HCT116 (cell line): ENCODE measurements around the gene SLC16A5. TPM values are rescaled to one million over a fixed set of nuclear protein-coding genes. Genes with fewer than 3 reads are reported as not detected.
A peak's percentile ranks its signal among the peaks of the same experiment; 100 is the strongest.

Experiments used
- ATAC-seq: fragments of 200-7000 bp; cut with Tn5 transposase; 2 replicates; pipeline ENCODE4 v1.9.1; 2020; ENCODE audit warnings: mild to moderate bottlenecking, moderate library complexity
- Bru-seq: library from RNA; stranded (reverse); fragments of 400-500 nt; gene quantifications from one replicate; lab custom pipeline; 2021; lab: Mats Ljungman, UMichigan
- BruChase-seq, 2 experiments: library from RNA; stranded (reverse); fragments of 400-500 nt; gene quantifications; one replicate each; lab custom pipeline; 2021; lab: Mats Ljungman, UMichigan
- BruUV-seq: library from RNA; stranded (reverse); fragments of 400-500 nt; replicated peaks from 2 replicates; lab custom pipeline; 2021; lab: Mats Ljungman, UMichigan
- CTCF ChIA-PET: fragments of 300-600 bp; sonication (Branson Sonifier 250); formaldehyde crosslinking; loops from one replicate; lab custom pipeline; 2021; ENCODE audit warnings: antibody characterized with exemption; lab: Charles Lee
- POLR2A ChIA-PET: fragments of 300-600, 350-600 bp; sonication (Branson Sonifier 250); formaldehyde crosslinking; loops from one replicate; lab custom pipeline; 2021; ENCODE audit warnings: antibody characterized with exemption; lab: Charles Lee
- RAD21 ChIA-PET, 2 experiments: fragments of 300-600 bp; sonication (Branson Sonifier 250); formaldehyde crosslinking; loops; one replicate each; lab custom pipeline; 2023; ENCODE audit warnings: low total read pairs in 2 of 2; ENCODE audit not compliant: uncharacterized antibody in 2 of 2, unreplicated experiment in 2 of 2, low non-redundant PET in 1 of 2; lab: Charles Lee
- DNase-seq: peaks from one replicate; pipeline ENCODE4 v3.0.0-alpha.2; 2010; ENCODE audit warnings: low read depth, low spot score
- H2AFZ ChIP-seq: fragments of 200-600 bp; shearing (Covaris generic), sonication (generic); 2 replicates; pipeline ENCODE4 v1.6.1; 2017; ENCODE audit warnings: low read depth, mixed run types, mixed read lengths, antibody characterized with exemption, low read length; ENCODE audit not compliant: poor library complexity, severe bottlenecking
- H3K27ac ChIP-seq: 2 replicates; pipeline ENCODE4 v1.5.1; 2012; ENCODE audit warnings: low read depth, low read length
- H3K27me3 ChIP-seq: fragments of 200-600 bp; sonication (generic); 2 replicates; pipeline ENCODE4 v1.6.1; 2016; ENCODE audit warnings: mixed run types, low read length, mixed read lengths; ENCODE audit not compliant: insufficient read depth
- H3K36me3 ChIP-seq, 2 experiments: fragments of 200-500 bp in 1 of 2; fragments of 200-600 bp in 1 of 2; sonication (Bioruptor generic) in 1 of 2; sonication (generic) in 1 of 2; 2 replicates each; pipeline versions ENCODE4 v1.5.1 to v1.6.1; 2014 to 2016; ENCODE audit warnings: low read length in 2 of 2, inconsistent platforms in 1 of 2, mixed read lengths in 1 of 2, mixed run types in 1 of 2; ENCODE audit not compliant: insufficient read depth in 2 of 2, control insufficient read depth in 1 of 2
- H3K4me1 ChIP-seq, 2 experiments: fragments of 200-600 bp in 1 of 2; sonication (generic) in 1 of 2; 2 replicates each; pipeline versions ENCODE4 v1.5.1 to v1.6.1; 2012 to 2017; ENCODE audit warnings: low read length in 2 of 2, inconsistent platforms in 1 of 2, mild to moderate bottlenecking in 1 of 2, mixed read lengths in 1 of 2, mixed run types in 1 of 2, moderate library complexity in 1 of 2; ENCODE audit not compliant: insufficient read depth in 2 of 2, control insufficient read depth in 1 of 2
- H3K4me2 ChIP-seq: fragments of 200-600 bp; sonication (generic); 2 replicates; pipeline ENCODE4 v1.6.1; 2017; ENCODE audit warnings: mixed run types, low read length, mixed read lengths
- H3K4me3 ChIP-seq, 2 experiments: fragments of 200-600 bp in 1 of 2; sonication (generic) in 1 of 2; replicated peaks in 1 of 2; 2 replicates each; pipeline ENCODE4 v1.5.1; 2011 to 2016; ENCODE audit warnings: low read length in 2 of 2, control low read depth in 1 of 2, low read depth in 1 of 2, mild to moderate bottlenecking in 1 of 2, mixed read lengths in 1 of 2, mixed run types in 1 of 2
- H3K79me2 ChIP-seq: fragments of 200-600 bp; sonication (generic); 2 replicates; pipeline ENCODE4 v1.6.1; 2017; ENCODE audit warnings: mild to moderate bottlenecking, mixed run types, low read length, moderate library complexity, mixed read lengths; ENCODE audit not compliant: insufficient read depth
- H3K9ac ChIP-seq: fragments of 200-600 bp; sonication (generic); 2 replicates; pipeline ENCODE4 v1.6.1; 2016; ENCODE audit warnings: low read length, mixed read lengths
- H3K9me2 ChIP-seq: fragments of 200-600 bp; sonication (generic), shearing (Covaris generic); 2 replicates; pipeline ENCODE4 v1.6.1; 2017; ENCODE audit warnings: mixed run types, mild to moderate bottlenecking, moderate library complexity; ENCODE audit not compliant: insufficient read depth
- H3K9me3 ChIP-seq, 2 experiments: fragments of 200-500 bp in 1 of 2; fragments of 200-600 bp in 1 of 2; sonication (Bioruptor generic) in 1 of 2; sonication (generic) in 1 of 2; 2 replicates each; pipeline ENCODE4 v1.6.1; 2014 to 2017; ENCODE audit warnings: low read length in 2 of 2, mixed read lengths in 2 of 2, inconsistent platforms in 1 of 2, low read depth in 1 of 2, mild to moderate bottlenecking in 1 of 2, mixed run types in 1 of 2, moderate library complexity in 1 of 2; ENCODE audit not compliant: control insufficient read depth in 1 of 2, insufficient read depth in 1 of 2
- H4K20me1 ChIP-seq: fragments of 200-600 bp; sonication (generic), shearing (Covaris generic); 2 replicates; pipeline ENCODE4 v1.6.1; 2017; ENCODE audit warnings: mixed run types, mild to moderate bottlenecking, moderate library complexity; ENCODE audit not compliant: insufficient read depth
- CBX3 ChIP-seq: IDR thresholded peaks from 2 replicates; pipeline ENCODE4 v1.6.1; 2012; ENCODE audit warnings: low read depth
- CEBPB ChIP-seq: IDR thresholded peaks from 2 replicates; pipeline ENCODE4 v1.6.1; 2012; ENCODE audit warnings: low read depth
- ELF1 ChIP-seq: IDR thresholded peaks from 2 replicates; pipeline ENCODE4 v1.6.1; 2012; ENCODE audit warnings: low read depth, borderline replicate concordance
- FOSL1 ChIP-seq: IDR thresholded peaks from 2 replicates; pipeline ENCODE4 v1.6.1; 2012; ENCODE audit warnings: low read depth
- MAX ChIP-seq: IDR thresholded peaks from 2 replicates; pipeline ENCODE4 v1.6.1; 2012
- POLR2A ChIP-seq: IDR thresholded peaks from 2 replicates; pipeline ENCODE4 v1.7.0; 2011; ENCODE audit warnings: borderline replicate concordance; ENCODE audit not compliant: insufficient read depth, insufficient read length; ENCODE audit errors: extremely low read depth
- POLR2AphosphoS5 ChIP-seq: IDR thresholded peaks from 2 replicates; pipeline ENCODE4 v1.6.1; 2011; ENCODE audit warnings: mild to moderate bottlenecking, low read depth, low read length, moderate library complexity
- SIN3A ChIP-seq: IDR thresholded peaks from 2 replicates; pipeline ENCODE4 v1.6.1; 2012; ENCODE audit warnings: low read depth
- SP1 ChIP-seq: IDR thresholded peaks from 2 replicates; pipeline ENCODE4 v1.6.1; 2012; ENCODE audit warnings: low read depth
- SRF ChIP-seq: IDR thresholded peaks from 2 replicates; pipeline ENCODE4 v1.6.1; 2012; ENCODE audit warnings: low read depth
- TCF7L2 ChIP-seq: IDR thresholded peaks from 2 replicates; pipeline ENCODE4 v1.7.0; 2011; ENCODE audit warnings: borderline replicate concordance, inconsistent platforms; ENCODE audit not compliant: insufficient read depth, insufficient read length; ENCODE audit errors: extremely low read depth
- YY1 ChIP-seq: IDR thresholded peaks from 2 replicates; pipeline ENCODE4 v1.6.1; 2011; ENCODE audit warnings: low read length, low read depth, moderate library complexity, mild to moderate bottlenecking; ENCODE audit not compliant: insufficient replicate concordance; ENCODE audit errors: extremely low read depth
- ZBTB33 ChIP-seq: IDR thresholded peaks from 2 replicates; pipeline ENCODE4 v1.6.1; 2011; ENCODE audit warnings: mild to moderate bottlenecking, low read length, moderate library complexity; ENCODE audit not compliant: insufficient replicate concordance; ENCODE audit errors: extremely low read depth
- ZFX ChIP-seq: fragments of 450-650 bp; IDR thresholded peaks from 2 replicates; pipeline ENCODE4 v1.6.1; 2017
- intact Hi-C: fragments of 100-400 bp; cut with micrococcal nuclease; formaldehyde crosslinking; loops from 2 replicates; pipeline ENCODE4 v1.10.0; 2022
- long read RNA-seq: library from polyadenylated mRNA; unstranded; transcript quantifications from one replicate; pipeline ENCODE4 v2.0.0, GENCODE V29; 2021; ENCODE audit not compliant: unreplicated experiment
- polyA plus RNA-seq: library from polyadenylated mRNA; unstranded; fragments of >200 nt; gene quantifications from 2 replicates; pipeline ENCODE4 v1.2.1, GENCODE V29; 2012; ENCODE audit warnings: missing spikeins
- total RNA-seq: library from RNA; stranded (reverse); gene quantifications from one replicate; pipeline ENCODE4 v1.2.1, GENCODE V29; 2021; ENCODE audit not compliant: unreplicated experiment

Gene SLC16A5
- total RNA-seq: 79.3 TPM
- 60.1 and 73.5 TPM in 2 replicates for polyA plus RNA-seq
- percentile 94 among the genes with signal in this experiment for Bru-seq, nascent RNA
- BruChase-seq, experiment 1, labeled RNA remaining after a 6-hour chase: percentile 91 among the genes with signal in this experiment
- BruChase-seq, experiment 2, labeled RNA remaining after a 2-hour chase: percentile 94 among the genes with signal in this experiment
- long read RNA-seq, transcript SLC16A5-202 (6 exons, 2,051 nt): minor isoform, 9 of 108 reads
- long read RNA-seq, transcript SLC16A5-201 (7 exons, 1,934 nt): major isoform, 12 of 108 reads
- long read RNA-seq, partial matches to known transcripts: 43 of 108 reads
- long read RNA-seq, other reads (novel, unspliced or antisense): 42 of 108 reads

- H3K9ac ChIP-seq: peak within 1 kb of the TSS; percentile 97
- peak within 1 kb of the TSS; percentile 76 to 83 for H3K4me3 ChIP-seq
- H3K27ac ChIP-seq: peak within 1 kb of the TSS; percentile 99
- no peak within 1 kb of the TSS for H2AFZ ChIP-seq
- no peaks in the 10 kb centered on the region for H3K9me3 ChIP-seq
- ATAC-seq (peak; percentile 78), DNase-seq (peak; percentile 84)
- H3K79me2 ChIP-seq: peaks cover 47% of the 10 kb centered on the region
- no peaks in the 10 kb centered on the region for H3K27me3 ChIP-seq
- H3K4me1 ChIP-seq: peaks cover 72 to 89% of the 10 kb centered on the region in 2 experiments
- intact Hi-C loops: loop anchor here (1.0 kb wide), 1 partner anchor 8 kb away; no protein-coding TSS in a partner anchor
- no peaks in the 10 kb centered on the region; a peak in 1 of 4 replicates for H3K36me3 ChIP-seq
- no peaks in the 10 kb centered on the region for H3K9me2 ChIP-seq
- peak within 1 kb of the TSS; percentile 92 for H3K4me2 ChIP-seq
- RAD21 ChIA-PET: interaction anchor here (0.5 to 1.3 kb wide), 6 partner anchors 9 to 53 kb away, joined by 3 to 4 read pairs (median 3); no protein-coding TSS in a partner anchor
- BruUV-seq: no TSS peak
- TF ChIP-seq MAX: no peak
- TF ChIP-seq ELF1: no peak
- no peak for TF ChIP-seq SP1
- no peak for TF ChIP-seq CBX3
- peak; percentile 95 for TF ChIP-seq POLR2AphosphoS5
- TF ChIP-seq YY1: peak; percentile 53
- TF ChIP-seq FOSL1: no peak
- TF ChIP-seq SRF: no peak
- TF ChIP-seq ZFX: peak; percentile 94
- no peak for TF ChIP-seq CEBPB
- TF ChIP-seq POLR2A: peak; percentile 77
- no peak for TF ChIP-seq ZBTB33
- no peak for TF ChIP-seq SIN3A
- no peak for TF ChIP-seq TCF7L2
- H4K20me1 ChIP-seq: no peaks in the 10 kb centered on the region
- POLR2A ChIA-PET: interaction anchor here (0.7 to 2.1 kb wide), 18 partner anchors 8 to 183 kb away, joined by 3 to 21 read pairs (median 4); partner anchors contain the start of genes ARMC7, MIF4GD and MRPL58
- CTCF ChIA-PET: interaction anchor here (0.6 to 2.6 kb wide), 11 partner anchors 8 to 126 kb away, joined by 3 to 12 read pairs (median 4); partner anchors contain the start of gene NT5C
Measured at GRCh38 chr17:75087558-75088453, at the start of gene SLC16A5. Gene SLC16A5 (plus strand): TSS chr17:75087954. CDS start chr17:75093637, 5,683 bp downstream.
